NCI-H2196 treated with DMSO at 0.1 percent for 48 hours (cell line): ENCODE measurements around the gene CMIP.

Experiments used
- DNase-seq: peaks from one replicate; lab custom pipeline; 2025; ENCODE audit not compliant: unreplicated experiment; lab: John Stamatoyannopoulos, UW

The CMIP gene

DNA sequence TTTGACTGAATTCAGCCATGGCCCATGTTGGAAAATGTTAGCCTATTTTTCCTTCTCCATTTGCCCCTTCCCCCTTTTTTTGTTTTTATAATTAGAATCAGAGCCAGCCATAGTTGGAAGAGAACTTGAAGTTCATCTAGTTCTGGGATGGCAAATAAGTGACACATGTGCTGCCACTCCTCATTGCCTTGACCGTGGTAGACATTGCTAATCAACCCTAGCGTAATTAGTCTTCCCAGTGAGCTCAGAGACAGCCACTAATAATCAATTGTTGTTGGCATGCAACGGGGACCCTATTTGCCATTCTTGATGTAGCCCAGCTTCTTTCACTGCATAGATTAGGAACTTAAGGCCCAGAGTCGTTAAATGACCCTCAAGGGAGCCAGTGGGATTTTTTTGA, 16.6 kb downstream of the CMIP start:
- no peak for DNase-seq

DNA sequence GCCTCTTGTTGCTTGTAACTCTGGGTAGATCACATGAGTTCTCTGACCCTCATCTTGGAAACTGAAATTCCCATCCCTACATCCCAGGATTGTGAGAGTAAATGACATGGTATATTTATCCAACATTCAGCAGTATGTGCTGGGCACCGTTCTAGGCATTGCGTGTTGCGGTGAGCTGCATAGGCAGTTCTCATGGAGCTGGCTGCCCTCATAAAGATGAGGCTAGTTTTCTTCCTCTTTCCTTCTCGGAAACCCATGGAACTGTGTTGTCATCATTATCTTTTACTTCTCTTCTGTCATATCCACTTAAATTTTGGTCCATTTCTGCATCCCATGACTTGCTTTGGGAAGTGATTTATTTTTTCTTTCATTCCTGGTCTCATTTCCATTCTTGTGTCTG, 17.2 kb downstream of the CMIP start:
- no peak for DNase-seq

DNA sequence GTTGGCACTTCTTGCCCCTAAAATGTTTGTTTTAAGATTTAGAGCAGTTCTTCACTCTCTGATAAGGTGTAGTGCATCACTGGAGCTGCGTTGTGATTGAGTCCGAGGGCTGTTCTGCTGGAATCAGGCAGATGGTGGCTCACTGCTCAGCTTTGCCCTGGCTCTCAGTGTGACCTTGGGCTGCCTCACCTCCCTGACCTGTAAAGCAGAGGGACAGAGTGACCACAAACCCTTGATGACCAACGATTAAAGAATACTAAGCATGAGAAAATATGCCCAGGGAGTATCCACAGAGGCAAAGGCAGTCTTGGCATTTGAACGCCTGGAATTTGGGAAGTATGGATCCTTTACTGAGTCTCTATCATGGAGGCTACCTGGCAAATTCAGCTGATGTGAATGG, 18.1 kb downstream of the CMIP start:
- DNase-seq, result no peak

DNA sequence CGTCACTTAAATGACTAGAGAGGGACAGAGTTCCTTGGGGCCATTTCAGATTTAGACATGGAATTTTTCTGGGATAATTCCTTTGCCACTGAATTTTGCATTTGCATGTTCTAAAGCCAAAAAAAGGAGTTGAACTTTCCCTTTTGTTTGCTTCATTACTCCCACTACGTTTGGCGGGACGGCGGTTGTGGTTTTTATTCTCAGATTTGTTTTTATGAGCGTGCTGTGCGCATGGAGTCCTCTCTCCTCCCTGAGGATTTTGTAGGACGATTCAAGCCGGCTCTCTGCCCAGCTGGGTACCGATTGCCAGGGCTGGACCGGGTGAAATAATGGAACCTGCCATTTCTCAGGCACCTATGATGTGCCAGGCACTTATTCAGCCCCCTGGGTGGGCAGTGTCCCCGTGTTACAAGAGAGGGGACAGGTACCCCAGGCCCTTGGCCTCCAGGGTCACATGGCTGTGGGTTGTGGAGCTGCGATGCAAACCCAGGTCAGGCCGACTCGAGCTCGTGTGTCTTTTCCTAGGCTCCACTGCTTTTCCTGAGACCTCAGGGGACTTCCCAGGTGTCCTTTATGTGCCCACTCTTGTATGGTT, 18.8 kb downstream of the CMIP start:
- no peak for DNase-seq

DNA sequence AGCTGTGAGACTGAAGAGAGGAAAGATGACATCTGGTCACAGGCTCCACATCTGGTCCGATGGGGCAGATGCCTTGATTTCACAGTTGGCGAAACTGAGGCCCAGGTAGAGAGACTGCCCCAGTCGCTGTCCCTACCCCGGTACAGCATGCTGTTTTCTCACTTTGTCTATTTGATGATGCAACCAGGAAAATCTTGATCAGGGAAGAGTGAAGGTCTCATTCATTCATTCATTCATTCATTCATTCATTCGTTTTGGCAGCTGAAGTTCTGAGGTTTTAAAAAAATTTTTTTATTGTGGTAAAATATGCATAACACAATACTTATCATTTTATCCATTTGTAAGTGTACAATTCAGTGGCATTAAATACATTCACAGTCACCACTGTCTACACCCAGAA, 19.7 kb downstream of the CMIP start:
- no peak for DNase-seq

DNA sequence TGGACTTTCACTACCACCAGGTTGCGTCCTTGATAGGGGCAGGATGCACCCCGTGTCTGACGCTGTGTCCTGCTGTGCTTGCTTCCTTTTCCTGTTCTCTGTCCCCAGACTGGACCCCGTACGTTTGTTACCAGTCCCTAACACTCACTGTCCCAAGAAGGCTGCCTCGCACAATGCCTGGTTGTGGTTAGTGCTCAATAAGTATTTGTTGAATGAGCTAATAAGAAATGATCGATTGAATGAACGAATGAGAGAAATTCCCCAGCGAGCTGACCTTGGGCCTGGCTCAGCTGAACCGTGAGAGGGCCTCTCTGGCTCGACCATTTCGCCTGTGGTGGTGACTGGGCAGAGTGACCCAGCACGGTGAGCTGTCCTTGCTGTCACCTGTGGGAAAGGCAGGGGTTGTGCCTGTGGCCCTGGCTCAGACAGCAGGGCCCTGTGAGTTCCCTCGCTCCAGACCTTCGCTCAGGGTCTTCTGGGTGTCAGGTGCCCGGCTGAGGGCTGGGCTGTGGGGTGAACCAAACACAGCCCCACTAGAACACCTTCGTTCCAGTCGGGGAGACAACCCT, 20.9 kb downstream of the CMIP start:
- DNase-seq, result no peak

DNA sequence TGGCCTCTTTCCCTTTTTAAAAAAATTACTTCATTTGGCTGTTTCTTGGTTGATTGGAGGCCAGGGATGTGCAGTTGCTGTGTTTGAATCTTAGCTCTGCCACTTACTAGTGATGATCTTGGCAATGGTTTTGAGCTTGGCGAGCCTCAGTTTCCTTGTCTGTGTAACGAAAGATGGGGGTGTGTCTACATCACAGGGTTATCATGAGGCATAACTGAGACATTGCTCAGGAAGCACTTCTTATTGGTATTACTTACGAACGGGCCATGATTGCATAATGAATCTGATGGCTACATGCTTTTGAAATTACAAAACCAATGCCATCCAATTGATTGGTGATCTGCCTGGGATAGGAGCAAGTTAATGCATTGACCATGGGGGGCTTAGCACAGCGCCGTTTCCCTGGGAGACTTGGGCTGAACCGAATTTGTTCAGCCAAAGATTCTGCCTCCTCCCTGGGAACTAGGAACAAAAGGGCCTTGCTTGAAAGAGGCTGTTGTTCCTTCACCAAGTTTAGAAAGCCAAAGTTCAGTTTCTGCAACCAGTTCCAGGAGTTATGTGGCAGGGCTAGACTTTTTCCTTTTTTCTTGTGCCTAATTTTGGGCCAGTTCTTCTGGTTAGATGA, 21.9 kb downstream of the CMIP start:
- DNase-seq, result no peak

DNA sequence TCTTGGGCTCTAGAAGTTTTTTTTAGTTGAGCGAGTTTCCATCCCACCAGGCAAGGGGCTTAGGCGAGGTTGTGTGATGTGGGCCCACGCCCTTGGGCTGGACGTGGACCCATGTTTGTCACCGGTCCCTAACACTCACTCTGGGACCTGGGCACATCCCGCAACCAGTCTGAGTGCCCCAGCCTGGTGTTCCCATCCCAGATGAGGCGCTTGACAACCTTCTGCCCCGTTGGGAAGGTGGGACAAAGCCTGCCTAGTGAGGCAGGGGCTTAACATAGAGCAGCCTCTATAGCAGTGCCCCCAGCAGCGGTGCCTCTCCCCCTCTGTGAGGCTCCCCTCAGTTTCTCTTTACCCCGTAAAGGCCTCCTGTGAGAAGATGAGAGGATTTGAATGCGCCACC, 22.5 kb downstream of the CMIP start:
- DNase-seq, result no peak

DNA sequence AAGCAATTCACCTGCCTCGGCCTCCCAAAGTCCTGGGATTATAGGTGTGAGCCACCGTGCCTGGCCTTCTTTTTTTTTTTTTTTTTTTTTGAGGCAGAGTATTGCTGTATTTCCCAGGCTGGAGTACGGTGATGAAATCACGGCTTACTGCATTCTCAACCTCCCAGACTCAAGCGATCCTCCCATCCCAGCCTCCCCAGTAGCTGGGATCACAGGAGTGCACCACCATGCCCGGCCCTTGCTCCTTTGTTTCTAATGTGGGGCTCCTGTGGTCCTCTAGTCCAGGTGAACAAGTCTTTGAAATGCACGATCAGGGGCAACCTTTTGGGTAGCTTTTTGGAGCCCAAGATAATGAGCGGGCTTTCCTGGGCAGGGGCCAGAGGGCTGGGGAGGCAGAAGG, 23.2 kb downstream of the CMIP start:
- no peak for DNase-seq

DNA sequence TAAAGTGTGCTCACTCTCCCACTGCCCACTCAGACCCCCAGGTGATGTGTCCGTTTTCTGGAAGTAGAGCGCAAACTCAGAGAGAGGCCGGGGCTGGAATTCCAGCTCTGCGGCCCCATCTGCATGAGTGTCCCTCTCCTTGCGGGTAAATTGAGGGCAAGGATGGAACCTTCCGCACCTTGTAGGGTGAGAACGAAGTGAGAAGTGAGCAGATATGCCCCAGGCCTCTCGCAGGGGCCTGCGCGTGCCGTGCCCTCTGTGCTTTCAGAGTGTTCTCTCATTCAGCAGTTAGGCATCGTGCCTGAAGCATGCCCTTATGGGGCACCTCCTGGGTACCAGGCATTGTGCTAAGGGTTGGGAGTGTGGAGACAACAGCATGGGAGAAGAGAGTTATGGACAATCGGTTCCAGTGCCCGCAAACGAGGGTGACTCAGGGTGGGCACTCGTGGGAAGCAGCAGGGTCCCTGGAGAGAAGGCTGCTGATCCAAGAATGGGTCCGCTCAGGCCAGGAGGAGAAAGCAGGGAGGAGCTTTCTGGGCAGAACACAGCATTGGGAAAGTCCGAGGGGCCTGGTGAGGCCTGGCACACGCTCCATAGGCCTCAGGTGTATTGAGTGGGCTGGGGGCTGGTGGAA, 23.8 kb downstream of the CMIP start:
- no peak for DNase-seq

DNA sequence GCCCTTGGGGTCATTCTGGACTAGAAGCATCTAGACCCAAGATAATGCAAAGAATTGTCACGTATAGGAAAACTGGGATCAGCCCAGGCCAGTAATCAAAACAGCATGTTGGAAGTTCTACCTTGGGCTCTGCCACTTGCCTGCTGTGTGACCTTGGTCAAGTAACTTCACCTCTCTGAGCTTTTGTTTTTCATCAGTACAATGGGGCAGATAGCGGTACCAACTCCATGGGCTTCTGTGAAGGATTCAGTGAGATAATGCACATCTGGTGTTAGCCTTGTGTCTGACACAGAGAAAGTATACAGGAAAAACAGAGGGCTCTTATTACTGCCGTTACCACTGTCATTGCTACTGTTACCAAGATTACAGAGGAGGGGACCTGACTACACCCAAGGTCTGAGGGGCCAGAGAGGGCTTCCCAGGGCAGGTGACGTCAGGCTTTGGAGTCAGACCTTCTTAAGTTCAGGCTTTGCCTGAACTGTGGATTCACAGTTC, 24.6 kb downstream of the CMIP start:
- DNase-seq, result no peak

DNA sequence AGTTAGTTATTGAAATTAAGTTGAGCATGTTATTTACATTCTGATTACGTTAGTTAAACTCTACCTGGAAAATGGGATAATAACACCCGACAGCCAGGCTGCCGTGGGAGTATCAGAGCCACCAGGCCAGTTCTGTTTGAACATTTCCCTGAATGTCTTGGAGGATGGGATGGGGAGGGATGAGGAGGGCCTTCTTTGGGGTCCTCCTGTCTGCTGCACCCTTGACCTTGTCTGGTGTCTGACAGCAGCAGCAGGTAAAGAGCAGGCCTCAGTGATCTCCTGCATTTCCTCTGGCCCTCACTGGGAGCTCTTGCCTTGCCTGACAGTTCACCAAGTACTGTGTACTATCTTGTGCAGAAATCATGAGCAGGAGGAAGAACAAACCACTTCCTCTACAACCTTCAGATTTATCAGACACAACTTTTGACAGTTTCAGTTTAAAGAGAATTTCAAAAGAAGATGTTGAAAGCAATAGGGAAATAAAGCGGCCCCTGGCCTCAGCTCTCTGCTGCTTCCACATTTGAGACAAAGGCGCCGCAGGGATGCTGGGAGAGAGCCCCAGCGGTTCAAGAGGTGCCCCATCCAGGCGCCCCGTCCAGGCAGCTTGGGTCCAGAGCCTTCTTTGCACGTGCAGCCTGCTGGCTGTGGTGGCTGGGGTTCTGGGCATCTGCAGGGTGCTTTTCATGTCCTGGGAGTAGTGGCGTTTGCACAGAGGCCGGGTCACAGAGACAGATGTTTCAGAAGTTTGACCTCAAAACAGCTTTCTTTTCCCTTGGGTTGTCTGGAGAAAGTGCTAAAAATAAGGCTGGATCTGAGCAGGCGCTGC, 25.3 kb downstream of the CMIP start:
- no peak for DNase-seq

DNA sequence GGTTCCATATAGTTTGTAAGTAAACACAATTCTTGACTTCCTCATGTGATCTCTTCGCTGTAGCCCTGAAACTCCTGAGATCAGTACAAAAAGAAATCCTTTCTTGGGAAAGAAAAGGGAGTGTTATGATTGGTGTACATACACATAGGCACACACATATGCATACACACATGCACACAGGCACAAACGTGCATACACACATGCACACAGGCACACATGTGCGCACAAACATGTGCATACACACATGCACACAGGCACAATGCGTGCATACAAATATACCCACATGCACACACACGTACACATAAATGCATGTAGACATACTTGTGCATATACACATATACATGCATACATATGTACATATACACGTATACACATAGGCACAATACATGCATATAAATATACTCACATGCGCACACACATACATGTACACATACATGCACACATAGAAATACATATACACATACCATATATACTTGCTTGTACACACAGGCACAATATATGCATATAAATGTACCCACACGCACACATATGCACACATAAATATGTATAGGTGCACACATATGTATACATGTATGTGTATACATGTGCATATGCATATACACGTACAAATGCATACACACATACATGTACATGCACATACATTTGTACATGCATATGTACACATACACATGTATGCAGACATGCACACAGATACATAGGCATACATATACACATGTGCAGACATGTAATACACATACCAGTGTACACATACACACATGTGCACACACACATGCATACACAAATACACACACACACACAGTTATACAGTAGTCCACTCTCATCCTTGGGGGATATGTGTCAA, 26.4 kb downstream of the CMIP start:
- DNase-seq, result no peak

DNA sequence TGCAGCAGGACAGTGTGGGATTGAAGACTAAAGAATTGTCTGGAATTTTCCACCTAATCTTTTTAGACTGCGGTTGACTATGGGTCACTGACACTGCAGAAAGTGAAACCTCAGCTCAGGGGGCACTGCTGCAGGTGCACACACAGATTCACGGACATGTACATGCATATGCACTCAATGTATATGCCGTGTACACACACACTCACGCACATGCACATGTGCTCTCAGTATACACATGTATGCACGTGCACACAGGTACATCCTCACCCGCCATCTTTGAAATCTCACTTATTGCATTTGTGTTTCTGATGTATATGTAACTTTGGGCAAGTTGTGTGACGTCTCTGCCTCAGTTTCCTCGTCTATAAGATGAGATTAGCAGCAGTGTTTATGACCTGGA, 27.3 kb downstream of the CMIP start:
- no peak for DNase-seq

DNA sequence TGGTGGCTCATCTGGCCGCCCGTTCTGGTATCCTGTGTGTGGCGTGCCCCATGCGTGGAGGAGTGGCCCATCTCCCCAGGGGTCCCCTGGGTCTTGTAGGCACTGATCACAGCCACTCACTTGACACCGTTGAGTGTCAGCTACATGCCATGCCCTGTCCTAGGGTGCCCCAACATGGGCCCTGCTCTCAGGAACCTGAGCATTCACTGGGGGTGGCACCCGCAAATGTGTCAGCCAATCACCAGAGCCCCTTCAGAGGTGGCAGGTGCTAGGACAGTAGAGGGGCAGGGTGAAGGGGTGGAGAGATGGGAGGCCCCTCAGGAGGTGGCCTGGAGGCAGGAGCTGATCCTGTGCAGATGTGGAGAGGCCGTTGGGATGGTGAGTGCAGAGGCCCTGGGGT, 27.8 kb downstream of the CMIP start:
- no peak for DNase-seq

DNA sequence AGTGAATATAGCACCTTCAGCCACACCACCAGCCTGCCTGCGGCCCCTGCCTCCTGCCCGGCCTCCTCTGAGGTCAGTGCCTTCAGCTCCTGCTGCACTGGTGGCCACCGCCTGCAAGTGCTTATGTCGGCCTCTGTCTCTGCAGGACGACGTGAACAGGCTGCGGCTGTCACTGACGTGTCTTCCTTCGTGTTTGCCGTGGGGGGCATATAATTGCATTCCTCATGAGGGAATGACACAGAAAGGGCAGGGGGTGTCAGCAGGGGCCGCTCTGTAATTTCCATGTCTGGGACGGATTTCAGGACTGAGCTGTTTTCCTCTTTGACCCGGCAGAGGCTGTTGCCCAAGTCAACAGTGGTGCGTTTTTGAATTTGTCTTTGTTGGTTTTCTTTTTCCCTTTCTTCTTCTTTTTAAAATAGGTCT, 28.5 kb downstream of the CMIP start:
- DNase-seq, result no peak

DNA sequence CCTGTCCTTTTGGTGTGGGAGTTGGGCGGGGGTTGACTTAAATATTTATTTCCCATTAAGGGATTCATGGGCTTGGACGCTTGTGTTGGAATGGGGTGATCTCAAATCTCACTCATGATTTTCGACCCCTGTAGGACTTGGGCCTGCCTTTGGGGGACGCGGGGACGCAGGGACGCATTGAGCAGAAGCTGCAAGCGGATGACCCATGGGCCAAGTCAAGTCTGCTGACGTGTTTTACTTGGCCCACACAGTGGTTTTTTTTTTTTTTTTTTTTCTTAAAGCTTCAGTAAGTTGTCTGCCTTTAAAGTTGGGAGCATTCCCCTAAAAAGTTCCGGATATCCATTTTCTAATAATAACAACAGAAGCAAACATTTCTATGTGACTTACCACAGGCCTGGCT, 28.9 kb downstream of the CMIP start:
- no peak for DNase-seq

DNA sequence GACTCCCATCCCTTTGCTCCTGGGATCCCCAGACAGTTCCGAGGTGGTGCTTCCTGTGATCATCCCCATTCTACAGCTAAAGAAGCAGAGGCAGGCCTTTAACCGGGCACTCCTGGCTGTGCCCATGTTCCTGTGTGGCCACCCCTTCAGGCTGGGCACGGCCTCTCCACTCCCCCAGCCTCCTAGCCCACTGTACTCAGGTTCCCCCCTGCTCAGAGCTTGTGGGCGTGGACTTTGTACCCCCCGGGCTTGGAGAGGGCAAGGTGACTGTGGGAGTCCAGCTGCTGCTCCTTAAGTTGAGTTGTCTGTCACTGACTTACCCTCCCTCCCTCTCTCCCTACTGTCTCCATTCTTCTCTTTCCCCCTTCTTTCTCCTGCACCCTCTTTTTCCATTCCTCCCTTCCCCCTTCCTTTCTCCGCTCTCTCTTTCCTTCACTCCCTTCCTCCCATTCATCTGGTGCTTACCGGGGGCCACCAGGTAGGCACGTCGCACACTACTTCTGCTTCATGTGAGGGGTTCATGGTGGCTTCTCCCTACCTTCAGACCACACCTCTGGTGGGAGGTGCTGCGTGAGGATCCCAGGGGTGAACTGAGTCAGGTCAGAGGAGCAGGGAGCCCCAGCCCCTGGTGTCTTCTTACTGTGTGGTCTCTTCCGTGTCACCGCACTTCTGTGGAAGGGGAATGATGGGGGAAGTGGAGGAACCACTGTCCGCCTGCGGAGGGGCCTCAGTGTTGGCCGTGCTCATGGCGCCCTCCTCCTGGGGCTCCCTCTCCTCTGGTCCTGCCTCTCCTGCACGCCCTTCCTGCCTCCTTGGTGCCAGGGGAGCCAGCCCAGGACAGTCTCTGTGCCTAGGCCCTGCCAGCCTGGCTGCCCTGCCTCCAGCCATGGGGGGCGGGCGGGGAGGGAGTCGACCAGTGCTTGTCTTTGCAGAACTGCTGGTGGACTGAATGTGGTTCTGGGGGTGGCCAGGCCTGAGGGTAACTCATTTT, 29.7 kb downstream of the CMIP start:
- no peak for DNase-seq
